ENCODE data around the gene BNIP5.

DNA sequence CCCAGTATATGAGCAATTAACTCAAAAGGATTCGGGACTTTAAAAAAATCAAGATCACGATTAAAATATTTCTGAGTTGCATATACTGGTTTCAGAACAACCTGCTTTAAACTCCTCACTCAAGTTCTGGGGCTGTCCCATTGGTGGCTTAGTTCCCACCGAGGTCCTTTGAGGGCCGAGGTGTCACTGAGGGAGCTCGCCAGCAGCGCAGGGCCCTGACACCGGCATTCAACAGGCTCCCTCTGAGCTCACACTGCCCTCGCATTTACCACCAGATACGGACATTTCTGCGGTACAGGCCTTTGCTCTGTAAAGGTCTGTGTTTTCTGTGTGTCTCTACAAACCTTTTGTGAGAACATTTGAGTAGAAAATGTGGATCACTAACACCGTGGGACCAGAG, 24.4 kb upstream of the BNIP5 start:
- TF ChIP-seq, protein P1, sequence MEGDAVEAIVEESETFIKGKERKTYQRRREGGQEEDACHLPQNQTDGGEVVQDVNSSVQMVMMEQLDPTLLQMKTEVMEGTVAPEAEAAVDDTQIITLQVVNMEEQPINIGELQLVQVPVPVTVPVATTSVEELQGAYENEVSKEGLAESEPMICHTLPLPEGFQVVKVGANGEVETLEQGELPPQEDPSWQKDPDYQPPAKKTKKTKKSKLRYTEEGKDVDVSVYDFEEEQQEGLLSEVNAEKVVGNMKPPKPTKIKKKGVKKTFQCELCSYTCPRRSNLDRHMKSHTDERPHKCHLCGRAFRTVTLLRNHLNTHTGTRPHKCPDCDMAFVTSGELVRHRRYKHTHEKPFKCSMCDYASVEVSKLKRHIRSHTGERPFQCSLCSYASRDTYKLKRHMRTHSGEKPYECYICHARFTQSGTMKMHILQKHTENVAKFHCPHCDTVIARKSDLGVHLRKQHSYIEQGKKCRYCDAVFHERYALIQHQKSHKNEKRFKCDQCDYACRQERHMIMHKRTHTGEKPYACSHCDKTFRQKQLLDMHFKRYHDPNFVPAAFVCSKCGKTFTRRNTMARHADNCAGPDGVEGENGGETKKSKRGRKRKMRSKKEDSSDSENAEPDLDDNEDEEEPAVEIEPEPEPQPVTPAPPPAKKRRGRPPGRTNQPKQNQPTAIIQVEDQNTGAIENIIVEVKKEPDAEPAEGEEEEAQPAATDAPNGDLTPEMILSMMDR (IDR thresholded peaks at IDR 0.05): no peak
- no peak for TF ChIP-seq CREB1 (CRISPR knock-in tag; IDR thresholded peaks at IDR 0.05)
- no peak for TF ChIP-seq ETV6 (CRISPR knock-in tag; IDR thresholded peaks at IDR 0.05)
- TF ChIP-seq, protein P2, sequence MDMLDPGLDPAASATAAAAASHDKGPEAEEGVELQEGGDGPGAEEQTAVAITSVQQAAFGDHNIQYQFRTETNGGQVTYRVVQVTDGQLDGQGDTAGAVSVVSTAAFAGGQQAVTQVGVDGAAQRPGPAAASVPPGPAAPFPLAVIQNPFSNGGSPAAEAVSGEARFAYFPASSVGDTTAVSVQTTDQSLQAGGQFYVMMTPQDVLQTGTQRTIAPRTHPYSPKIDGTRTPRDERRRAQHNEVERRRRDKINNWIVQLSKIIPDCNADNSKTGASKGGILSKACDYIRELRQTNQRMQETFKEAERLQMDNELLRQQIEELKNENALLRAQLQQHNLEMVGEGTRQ (CRISPR knock-in tag; IDR thresholded peaks at IDR 0.05): no peak
- no peak for TF ChIP-seq EMX1 (CRISPR knock-in tag; IDR thresholded peaks at IDR 0.05)
- TF ChIP-seq KAT7 (CRISPR knock-in tag; IDR thresholded peaks at IDR 0.05; ENCODE audit: borderline replicate concordance): no peak
